Ovary (tissue), 9 donors: ENCODE measurements around the gene CAMK1. TPM values are rescaled to one million over a fixed set of nuclear protein-coding genes. Genes with fewer than 3 reads are reported as not detected.

ENCODE experiments used
- DNase-seq, 5 donors: peaks; one replicate each; pipeline ENCODE4 v3.0.0-alpha.2; 2019 to 2020
- H3K27ac ChIP-seq, 2 donors: fragments of 200-600 bp; one replicate each; pipeline versions ENCODE4 v1.5.1 to v1.8.0; 2019 to 2022
- H3K27me3 ChIP-seq: fragments of 200-600 bp; one replicate; pipeline ENCODE4 v1.8.0; 2022
- H3K36me3 ChIP-seq: fragments of 200-600 bp; sonication (generic); one replicate; pipeline ENCODE4 v1.5.1; 2019
- H3K4me1 ChIP-seq: one replicate; pipeline ENCODE4 v1.8.1; 2013; ENCODE audit warnings: mild to moderate bottlenecking, moderate library complexity; ENCODE audit not compliant: insufficient read depth
- H3K4me3 ChIP-seq: fragments of 200-600 bp; sonication (generic); one replicate; pipeline ENCODE4 v1.5.1; 2017
- H3K9me3 ChIP-seq, 2 donors: fragments of 200-600 bp in 1 of 2; sonication (generic) in 1 of 2; one replicate each; pipeline versions ENCODE4 v1.5.1 to v1.8.1; 2013 to 2019; ENCODE audit warnings: mild to moderate bottlenecking in 1 of 2, moderate library complexity in 1 of 2
- CTCF ChIP-seq, 3 donors: fragments of 450-650 bp in 2 of 3; fragments of 200-600 bp in 1 of 3; IDR thresholded peaks; one replicate each; pipeline versions ENCODE4 v1.5.1 to v1.8.0; 2016 to 2022; ENCODE audit warnings: antibody characterized with exemption in 3 of 3, mild to moderate bottlenecking in 1 of 3
- EP300 ChIP-seq: sonication (generic); formaldehyde crosslinking; IDR thresholded peaks from one replicate; pipeline ENCODE4 v1.6.1; 2017; ENCODE audit warnings: antibody characterized with exemption
- POLR2A ChIP-seq: fragments of 450-650 bp; IDR thresholded peaks from one replicate; pipeline ENCODE4 v1.6.1; 2017; ENCODE audit warnings: antibody characterized with exemption, mild to moderate bottlenecking, moderate library complexity
- WGBS, 3 donors: extraction: QIAGEN DNeasy Blood & Tissue Kit in 1 of 3; methylation state at CpG; one replicate each; pipeline versions ENCODE4 v1.1.5 to v1.1.7; 2013 to 2017; 5-methylcytosine and 5-hydroxymethylcytosine counted together
- intact Hi-C, 4 donors: fragments of 100-400 bp; cut with DNase I; formaldehyde crosslinking; loops; one replicate each; pipeline versions ENCODE4 v1.11.0 to v1.15.1; 2022 to 2023
- polyA plus RNA-seq, 2 donors: library from polyadenylated mRNA; stranded (reverse); fragments of 200-250 nt in 1 of 2; fragments of 350-450 nt in 1 of 2; fragmentation: Illumina TruSeq in 1 of 2; extraction: RNeasy Lipid Tissue Mini Kit (QIAGEN cat#74804) in 1 of 2; gene quantifications; one replicate each; pipeline ENCODE4 v1.2.3, GENCODE V29; 2013 to 2014
- total RNA-seq, 7 donors: library from RNA; depleted of rRNA in 2 of 7; stranded (reverse); fragments of >200 nt in 2 of 7; fragmentation: NEBNext Ultra II Directional in 3 of 7; extraction: Animal tissue kit (Norgen Biotek cat#: 25700) in 3 of 7; gene quantifications; one replicate each; pipeline versions ENCODE4 v1.1.0 to v1.2.4, GENCODE V29; 2016 to 2023
- donor health status: DM: no; HTN: no; CAD: no; lungs with moderate emphysema.
- donor health status: DM: no; HTN: no; CAD: no.
- donor health status: Bipolar disorder and iron deficiency.
- donor health status: DM: yes; HTN: yes; CAD: no.
- donor health status: DM: no; HTN: no; CAD: no.
- donor health status: DM: yes; HTN: yes; CAD: no.

CAMK1 gene
- total and polyA plus RNA-seq, 9 donors, result 34.8 to 67.3 (median 46.6) TPM

- H3K9me3 ChIP-seq, result no peaks in the 10 kb centered on the region
- no peak for DNase-seq
- no peak for TF ChIP-seq EP300
- TF ChIP-seq CTCF (IDR thresholded peaks at IDR 0.05), result no peak
- TF ChIP-seq POLR2A, result no peak
- H3K4me3 ChIP-seq, result no peak overlapping the region
- intact Hi-C loops, result no loop called here
- no peaks in the 10 kb centered on the region for H3K36me3 ChIP-seq
- no peak overlapping the region for H3K27ac ChIP-seq
- H3K27me3 ChIP-seq, result no peaks in the 10 kb centered on the region
- no peaks in the 10 kb centered on the region for H3K4me1 ChIP-seq
- WGBS, 3 donors, result 89 to 93% (median 90%) methylated on average over 5 of the region's 5 CpGs
Observed at GRCh38 chr3:9761919-9762318, 7.8 kb downstream of the CAMK1 start.

- DNase-seq, result no peak
- Histone ChIP-seq H3K36me3 (no peaks in the 10 kb centered on the region), H3K9me3 (no peaks in the 10 kb centered on the region), H3K4me3 (no peak overlapping the region), H3K4me1 (no peaks in the 10 kb centered on the region), H3K27me3 (no peaks in the 10 kb centered on the region), H3K27ac (no peak overlapping the region)
- WGBS, 3 donors, result 90 to 93% (median 92%) methylated on average over 10 of the region's 10 CpGs
- intact Hi-C loops, result no loop called here
- TF ChIP-seq POLR2A, result no peak
- no peak for TF ChIP-seq CTCF (IDR thresholded peaks at IDR 0.05)
- no peak for TF ChIP-seq EP300
Observed at GRCh38 chr3:9760779-9761505, 8.8 kb downstream of the CAMK1 start.

- Histone ChIP-seq H3K36me3 (no peaks in the 10 kb centered on the region), H3K4me1 (no peaks in the 10 kb centered on the region), H3K4me3 (no peak overlapping the region), H3K27ac (no peak overlapping the region), H3K9me3 (no peaks in the 10 kb centered on the region), H3K27me3 (no peaks in the 10 kb centered on the region)
- WGBS, 3 donors, result 76 to 81% (median 79%) methylated on average over 13 of the region's 13 CpGs
- intact Hi-C loops, result no loop called here
- DNase-seq, result no peak
- TF ChIP-seq CTCF (IDR thresholded peaks at IDR 0.05), result no peak
- TF ChIP-seq POLR2A, result no peak
- TF ChIP-seq EP300, result no peak
Observed at GRCh38 chr3:9757427-9757826, 12.3 kb downstream of the CAMK1 start.

- Histone ChIP-seq H3K27ac (no peak overlapping the region), H3K4me1 (peaks cover 8% of the 10 kb centered on the region), H3K9me3 (no peaks in the 10 kb centered on the region), H3K27me3 (no peaks in the 10 kb centered on the region), H3K36me3 (no peaks in the 10 kb centered on the region), H3K4me3 (no peak overlapping the region)
- WGBS, 3 donors, result 73 to 79% (median 78%) methylated on average over 8 of the region's 8 CpGs
- intact Hi-C loops, result no loop called here
- no peak for TF ChIP-seq POLR2A
- TF ChIP-seq CTCF (IDR thresholded peaks at IDR 0.05), result no peak
- no peak for TF ChIP-seq EP300
- DNase-seq, result no peak
Observed at GRCh38 chr3:9754678-9755077, 15.1 kb downstream of the CAMK1 start.
